ENCODE results near the gene PKIB. TPM values are rescaled to one million over a fixed set of nuclear protein-coding genes. Genes with fewer than 3 reads are reported as not detected.

PKIB gene
- total and polyA plus RNA-seq, 10 of the 15 experiments (the other 5 are each of a cell fraction or from before 2014, with no cell fraction given), result 0.20 to 1.8 (median 0.87) TPM

GRCh38 chr6:122564230-122564629 is 46.0 kb upstream of the PKIB start:
- TF ChIP-seq TAF1 (IDR thresholded peaks at IDR 0.05; ENCODE audit: borderline replicate concordance, low read depth, low read length) (no peak), CBX5 (IDR thresholded peaks at IDR 0.05; ENCODE audit: low read depth) (no peak), ATF2 (IDR thresholded peaks at IDR 0.05; ENCODE audit: low read length) (no peak), PAX8 (IDR thresholded peaks at IDR 0.05) (no peak), EP300 (IDR thresholded peaks at IDR 0.05; ENCODE audit: borderline replicate concordance in 1 of 2, control insufficient read depth in 1 of 2, low read depth in 2 of 2, low read length in 2 of 2) (no peak), ZNF207 (IDR thresholded peaks at IDR 0.05; ENCODE audit: borderline replicate concordance) (no peak)
- 21% methylated on average over 3 of the region's 3 CpGs for WGBS (ENCODE audit: insufficient coverage, insufficient replicate concordance, low lambda C conversion rate, missing lambda C conversion rate)
- H3K27me3 ChIP-seq (replicated peaks in 1 of 2; ENCODE audit: control insufficient read depth in 2 of 2, insufficient read depth in 2 of 2, low read length in 1 of 2), result no peaks in the 10 kb centered on the region
- no peaks in the 10 kb centered on the region for H4K20me1 ChIP-seq (ENCODE audit: control insufficient read depth, insufficient read depth)
- ATAC-seq (no peak), DNase-seq (ENCODE audit: low read depth, low spot score) (no peak), FAIRE-seq (no peak)
- ChIA-PET RAD21 (ENCODE audit: unreplicated experiment) (interaction anchor here (2.0 kb wide), 1 partner anchor 17 kb away, joined by 5 read pairs; no protein-coding TSS in a partner anchor), SMC1A (ENCODE audit: uncharacterized antibody, unreplicated experiment) (interaction anchor here (0.9 to 1.7 kb wide), 3 partner anchors 33 to 163 kb away, joined by 3 to 8 read pairs (median 7); no protein-coding TSS in a partner anchor), CTCF (interaction anchor here (1.0 to 1.9 kb wide), 2 partner anchors 34 to 73 kb away, joined by 3 to 10 read pairs; no protein-coding TSS in a partner anchor), POLR2A (no interaction called here)
- no peaks in the 10 kb centered on the region for H3K79me2 ChIP-seq (ENCODE audit: control insufficient read depth, insufficient read depth, low read length)
- H3K27ac ChIP-seq (ENCODE audit: control insufficient read depth, insufficient read depth), result no peak overlapping the region
- H2AFZ ChIP-seq (ENCODE audit: control insufficient read depth, low read depth, low read length), result no peak overlapping the region
- no peaks in the 10 kb centered on the region for H3K36me3 ChIP-seq (ENCODE audit: control insufficient read depth in 2 of 2, insufficient read depth in 2 of 2, low read length in 1 of 2)
- intact Hi-C loops (cut with micrococcal nuclease; ENCODE audit: unreplicated experiment), result no loop called here
- H3K9ac ChIP-seq (ENCODE audit: control insufficient read depth, insufficient read depth, low read length), result no peak overlapping the region
- H3K4me3 ChIP-seq, result no peak overlapping the region
- no peak overlapping the region for H3K4me2 ChIP-seq (ENCODE audit: control insufficient read depth, insufficient read depth)
- H3K4me1 ChIP-seq (ENCODE audit: control insufficient read depth, insufficient read depth, low read length), result no peaks in the 10 kb centered on the region
- H3K9me3 ChIP-seq (replicated peaks; ENCODE audit: control insufficient read depth, insufficient read depth, low read length), result no peaks in the 10 kb centered on the region
- in situ Hi-C loops (cut with MboI), result no loop called here
- BruUV-seq (replicated peaks), result no TSS peak

- ChIA-PET POLR2A (no interaction called here), SMC1A (ENCODE audit: uncharacterized antibody, unreplicated experiment) (interaction anchor here (1.2 to 1.8 kb wide), 3 partner anchors 16 to 35 kb away, joined by 3 to 8 read pairs (median 3); no protein-coding TSS in a partner anchor), CTCF (interaction anchor here (0.6 to 1.9 kb wide), 3 partner anchors 36 to 270 kb away, joined by 3 to 10 read pairs (median 3); no protein-coding TSS in a partner anchor), RAD21 (ENCODE audit: unreplicated experiment) (no interaction called here)
- H3K9ac ChIP-seq (ENCODE audit: control insufficient read depth, insufficient read depth, low read length), result no peak overlapping the region
- H3K27me3 ChIP-seq (replicated peaks in 1 of 2; ENCODE audit: control insufficient read depth in 2 of 2, insufficient read depth in 2 of 2, low read length in 1 of 2), result no peaks in the 10 kb centered on the region
- H3K4me3 ChIP-seq, result no peak overlapping the region
- in situ Hi-C loops (cut with MboI) (no loop called here), intact Hi-C loops (cut with micrococcal nuclease; ENCODE audit: unreplicated experiment) (no loop called here)
- H3K79me2 ChIP-seq (ENCODE audit: control insufficient read depth, insufficient read depth, low read length), result no peaks in the 10 kb centered on the region
- no peak overlapping the region for H3K27ac ChIP-seq (ENCODE audit: control insufficient read depth, insufficient read depth)
- no peaks in the 10 kb centered on the region for H3K4me1 ChIP-seq (ENCODE audit: control insufficient read depth, insufficient read depth, low read length)
- H3K36me3 ChIP-seq (ENCODE audit: control insufficient read depth in 2 of 2, insufficient read depth in 2 of 2, low read length in 1 of 2), result no peaks in the 10 kb centered on the region
- no peaks in the 10 kb centered on the region for H3K9me3 ChIP-seq (replicated peaks; ENCODE audit: control insufficient read depth, insufficient read depth, low read length)
- no peak for DNase-seq (ENCODE audit: low read depth, low spot score)
- no peaks in the 10 kb centered on the region for H4K20me1 ChIP-seq (ENCODE audit: control insufficient read depth, insufficient read depth)
- no peak for ATAC-seq
- no peak overlapping the region for H3K4me2 ChIP-seq (ENCODE audit: control insufficient read depth, insufficient read depth)
- no TSS peak for BruUV-seq (replicated peaks)
- no peak for FAIRE-seq
- no peak overlapping the region for H2AFZ ChIP-seq (ENCODE audit: control insufficient read depth, low read depth, low read length)
- TF ChIP-seq TCF12 (IDR thresholded peaks at IDR 0.05; ENCODE audit: low read depth, low read length), result no peak
- no peak for TF ChIP-seq YBX1 (IDR thresholded peaks at IDR 0.05)
- TF ChIP-seq ASH2L (IDR thresholded peaks at IDR 0.05; ENCODE audit: borderline replicate concordance, low read depth), result no peak
- no peak for TF ChIP-seq RELB (IDR thresholded peaks at IDR 0.05; ENCODE audit: low read depth)
- no peak for TF ChIP-seq ZNF687 (IDR thresholded peaks at IDR 0.05)
Measured at GRCh38 chr6:122565708-122566107, 44.5 kb upstream of the PKIB start.

Measured in GM12878 (cell line).